ENCODE data around the gene SEMA3E.

SEMA3E gene

GRCh38 chr7:83648464-83649241 lies at the start of gene SEMA3E:
Gene SEMA3E (minus strand): TSS chr7:83649139.
- Histone ChIP-seq H3K4me1 (ENCODE audit: low read depth, poor library complexity, severe bottlenecking) (no peaks in the 10 kb centered on the region), H3K79me2 (ENCODE audit: insufficient read depth, low read depth) (no peaks in the 10 kb centered on the region), H3K4me2 (no peak within 1 kb of the TSS), H3K36me3 (ENCODE audit: insufficient read depth) (no peaks in the 10 kb centered on the region), H3K27ac (no peak within 1 kb of the TSS), H3K4me3 (IDR thresholded peaks at IDR 0.05; ENCODE audit: insufficient read depth, low read depth, low read length) (no peak within 1 kb of the TSS), H4K20me1 (ENCODE audit: insufficient read depth) (no peaks in the 10 kb centered on the region), H2AFZ (ENCODE audit: low read depth) (no peak within 1 kb of the TSS), H3K9ac (no peak within 1 kb of the TSS), H3K27me3 (ENCODE audit: insufficient read depth, low read depth) (no peaks in the 10 kb centered on the region)
- no peak for TF ChIP-seq CTCF (conservative IDR thresholded peaks at IDR 0.05; ENCODE audit: low read depth, low read length)

GRCh38 chr7:83697804-83698530 lies 49.0 kb upstream of the SEMA3E start:
- H3K36me3 ChIP-seq (ENCODE audit: insufficient read depth): no peaks in the 10 kb centered on the region
- H3K27ac ChIP-seq: no peak overlapping the region
- no peak overlapping the region for H3K9ac ChIP-seq
- TF ChIP-seq CTCF (conservative IDR thresholded peaks at IDR 0.05; ENCODE audit: low read depth, low read length): no peak
- no peak overlapping the region for H2AFZ ChIP-seq (ENCODE audit: low read depth)
- no peaks in the 10 kb centered on the region for H3K4me1 ChIP-seq (ENCODE audit: low read depth, poor library complexity, severe bottlenecking)
- H4K20me1 ChIP-seq (ENCODE audit: insufficient read depth): no peaks in the 10 kb centered on the region
- no peaks in the 10 kb centered on the region for H3K27me3 ChIP-seq (ENCODE audit: insufficient read depth, low read depth)
- no peak overlapping the region for H3K4me3 ChIP-seq (IDR thresholded peaks at IDR 0.05; ENCODE audit: insufficient read depth, low read depth, low read length)
- H3K79me2 ChIP-seq (ENCODE audit: insufficient read depth, low read depth): no peaks in the 10 kb centered on the region
- H3K4me2 ChIP-seq: no peak overlapping the region

GRCh38 chr7:83696101-83696500 lies 47.2 kb upstream of the SEMA3E start:
- no peaks in the 10 kb centered on the region for H4K20me1 ChIP-seq (ENCODE audit: insufficient read depth)
- no peak overlapping the region for H3K4me2 ChIP-seq
- H3K27me3 ChIP-seq (ENCODE audit: insufficient read depth, low read depth): no peaks in the 10 kb centered on the region
- H3K9ac ChIP-seq: no peak overlapping the region
- H3K79me2 ChIP-seq (ENCODE audit: insufficient read depth, low read depth): no peaks in the 10 kb centered on the region
- no peak overlapping the region for H3K4me3 ChIP-seq (IDR thresholded peaks at IDR 0.05; ENCODE audit: insufficient read depth, low read depth, low read length)
- no peak for TF ChIP-seq CTCF (conservative IDR thresholded peaks at IDR 0.05; ENCODE audit: low read depth, low read length)
- no peak overlapping the region for H3K27ac ChIP-seq
- no peak overlapping the region for H2AFZ ChIP-seq (ENCODE audit: low read depth)
- H3K36me3 ChIP-seq (ENCODE audit: insufficient read depth): no peaks in the 10 kb centered on the region
- no peaks in the 10 kb centered on the region for H3K4me1 ChIP-seq (ENCODE audit: low read depth, poor library complexity, severe bottlenecking)

GRCh38 chr7:83695128-83695960 lies 46.4 kb upstream of the SEMA3E start:
- Histone ChIP-seq H3K9ac (no peak overlapping the region), H3K79me2 (ENCODE audit: insufficient read depth, low read depth) (no peaks in the 10 kb centered on the region), H3K36me3 (ENCODE audit: insufficient read depth) (no peaks in the 10 kb centered on the region), H2AFZ (ENCODE audit: low read depth) (no peak overlapping the region), H3K4me3 (IDR thresholded peaks at IDR 0.05; ENCODE audit: insufficient read depth, low read depth, low read length) (no peak overlapping the region), H4K20me1 (ENCODE audit: insufficient read depth) (no peaks in the 10 kb centered on the region), H3K4me1 (ENCODE audit: low read depth, poor library complexity, severe bottlenecking) (no peaks in the 10 kb centered on the region), H3K27me3 (ENCODE audit: insufficient read depth, low read depth) (no peaks in the 10 kb centered on the region), H3K27ac (no peak overlapping the region), H3K4me2 (no peak overlapping the region)
- TF ChIP-seq CTCF (conservative IDR thresholded peaks at IDR 0.05; ENCODE audit: low read depth, low read length): no peak

All from KMS-11 (cell line).